Common myeloid progenitor, CD34-positive (primary cell): ENCODE results near the gene IGF2.

Experiments used
- CTCF ChIA-PET: fragments of 350-600 bp; sonication (Branson Sonifier 250); formaldehyde crosslinking; loops from one replicate; lab custom pipeline; 2021; ENCODE audit warnings: antibody characterized with exemption; lab: Charles Lee
- POLR2A ChIA-PET: fragments of 350-600 bp; sonication (Branson Sonifier 250); formaldehyde crosslinking; loops from one replicate; lab custom pipeline; 2021; ENCODE audit warnings: antibody characterized with exemption; lab: Charles Lee
- DNase-seq, 3 donors: peaks; one replicate each; pipeline versions ENCODE4 v3.0.0 to v3.0.0-alpha.2; 2013
- H3K27ac ChIP-seq, 2 experiments: 1 replicate in 1 of 2; 2 replicates in 1 of 2; pipeline ENCODE4 v1.7.0; 2013; ENCODE audit warnings: inconsistent platforms in 2 of 2, low read length in 2 of 2, mild to moderate bottlenecking in 2 of 2, low read depth in 1 of 2, moderate library complexity in 1 of 2; ENCODE audit not compliant: severe bottlenecking in 2 of 2, insufficient read depth in 1 of 2, poor library complexity in 1 of 2
- H3K27me3 ChIP-seq, 5 experiments: replicated peaks in 2 of 5; 1 replicate in 3 of 5; 2 replicates in 2 of 5; pipeline versions ENCODE4 v1.6.1 to v1.7.0; 2013; ENCODE audit warnings: low read length in 4 of 5, mild to moderate bottlenecking in 2 of 5, moderate library complexity in 2 of 5, inconsistent platforms in 1 of 5; ENCODE audit not compliant: insufficient read depth in 5 of 5, control insufficient read depth in 4 of 5
- H3K36me3 ChIP-seq, 4 experiments: 1 replicate in 2 of 4; 2 replicates in 2 of 4; pipeline versions ENCODE4 v1.6.1 to v1.7.0; 2013; ENCODE audit warnings: low read length in 3 of 4, control low read depth in 1 of 4, mild to moderate bottlenecking in 1 of 4; ENCODE audit not compliant: control insufficient read depth in 4 of 4, insufficient read depth in 4 of 4
- H3K4me1 ChIP-seq, 4 experiments: 1 replicate in 3 of 4; 2 replicates in 1 of 4; pipeline versions ENCODE4 v1.6.1 to v1.7.1; 2013; ENCODE audit warnings: low read length in 3 of 4, mild to moderate bottlenecking in 3 of 4, control low read depth in 1 of 4, inconsistent platforms in 1 of 4, moderate library complexity in 1 of 4; ENCODE audit not compliant: control insufficient read depth in 4 of 4, insufficient read depth in 4 of 4; ENCODE audit errors: control extremely low read depth in 1 of 4
- H3K4me3 ChIP-seq, 7 experiments: 1 replicate in 4 of 7; 2 replicates in 3 of 7; pipeline versions ENCODE4 v1.5.1 to v1.7.0; 2013; ENCODE audit warnings: mild to moderate bottlenecking in 7 of 7, low read length in 6 of 7, moderate library complexity in 6 of 7, inconsistent platforms in 2 of 7, low read depth in 2 of 7, control low read depth in 1 of 7; ENCODE audit not compliant: insufficient read depth in 4 of 7, control insufficient read depth in 1 of 7; ENCODE audit errors: extremely low read depth in 1 of 7
- H3K9me3 ChIP-seq, 5 experiments: 1 replicate in 4 of 5; 2 replicates in 1 of 5; pipeline versions ENCODE4 v1.6.1 to v1.7.1; 2013; ENCODE audit warnings: low read length in 4 of 5, mild to moderate bottlenecking in 2 of 5, inconsistent platforms in 1 of 5, low read depth in 1 of 5, moderate library complexity in 1 of 5; ENCODE audit not compliant: control insufficient read depth in 4 of 5, insufficient read depth in 2 of 5; ENCODE audit errors: control extremely low read depth in 1 of 5
- WGBS: methylation state at CpG from one replicate; pipeline ENCODE4 v1.1.5; 2013; ENCODE audit not compliant: insufficient coverage; 5-methylcytosine and 5-hydroxymethylcytosine counted together

The IGF2 gene

GRCh38 chr11:2136209-2136951, 2.8 kb downstream of the IGF2 start:
- ChIA-PET POLR2A (no interaction called here), CTCF (interaction anchor here (1.0 to 2.7 kb wide), 3 partner anchors 14 to 99 kb away, joined by 4 to 7 read pairs (median 5); no protein-coding TSS in a partner anchor)
- Histone ChIP-seq H3K36me3 (no peaks in the 10 kb centered on the region), H3K4me3 (no peak overlapping the region), H3K27ac (no peak overlapping the region), H3K4me1 (peaks cover 0 to 23% (median 9%) of the 10 kb centered on the region in 4 experiments), H3K9me3 (no peaks in the 10 kb centered on the region), H3K27me3 (peaks cover 6 to 96% (median 27%) of the 10 kb centered on the region in 5 experiments)
- DNase-seq, result peak in 1 of 3 donors; percentile 35
- 40% methylated on average over 20 of the region's 24 CpGs for WGBS

- DNase-seq, result no peak
- POLR2A ChIA-PET, result no interaction called here
- H3K9me3 ChIP-seq, result no peaks in the 10 kb centered on the region
- H3K27me3 ChIP-seq, result peaks cover 0 to 93% (median 20%) of the 10 kb centered on the region in 5 experiments
- no peaks in the 10 kb centered on the region for H3K36me3 ChIP-seq
- H3K27ac ChIP-seq, result no peak overlapping the region
- CTCF ChIA-PET, result interaction anchor here (1.0 to 2.7 kb wide), 3 partner anchors 13 to 99 kb away, joined by 4 to 7 read pairs (median 5); no protein-coding TSS in a partner anchor
- H3K4me1 ChIP-seq, result peaks cover 0 to 22% (median 9%) of the 10 kb centered on the region in 4 experiments
- WGBS, result 96% methylated on average over 12 of the region's 14 CpGs
- no peak overlapping the region for H3K4me3 ChIP-seq
Measured at GRCh38 chr11:2135648-2136201, 3.5 kb downstream of the IGF2 start.

- WGBS, result 90% methylated on average over 22 of the region's 26 CpGs
- H3K4me3 ChIP-seq, result no peak overlapping the region
- peaks cover 0 to 19% (median 7%) of the 10 kb centered on the region in 4 experiments for H3K4me1 ChIP-seq
- ChIA-PET POLR2A (no interaction called here), CTCF (interaction anchor here (1.6 to 2.7 kb wide), 2 partner anchors 16 to 98 kb away, joined by 5 to 7 read pairs; no protein-coding TSS in a partner anchor)
- DNase-seq, result no peak
- no peaks in the 10 kb centered on the region for H3K36me3 ChIP-seq
- H3K27me3 ChIP-seq, result peaks cover 0 to 88% (median 18%) of the 10 kb centered on the region in 5 experiments
- H3K27ac ChIP-seq, result no peak overlapping the region
- no peaks in the 10 kb centered on the region for H3K9me3 ChIP-seq
Measured at GRCh38 chr11:2135018-2135569, 4.1 kb downstream of the IGF2 start.

- Histone ChIP-seq H3K27me3 (peaks cover 0 to 84% (median 18%) of the 10 kb centered on the region in 5 experiments), H3K9me3 (no peaks in the 10 kb centered on the region), H3K4me3 (no peak overlapping the region), H3K4me1 (peaks cover 0 to 15% (median 6%) of the 10 kb centered on the region in 4 experiments), H3K27ac (no peak overlapping the region), H3K36me3 (no peaks in the 10 kb centered on the region)
- no peak for DNase-seq
- ChIA-PET POLR2A (no interaction called here), CTCF (interaction anchor here (0.6 to 2.7 kb wide), 5 partner anchors 16 to 97 kb away, joined by 3 to 7 read pairs (median 5); no protein-coding TSS in a partner anchor)
- 79% methylated on average over 10 of the region's 19 CpGs for WGBS
Measured at GRCh38 chr11:2134022-2135010, 4.9 kb downstream of the IGF2 start.

- H3K27me3 ChIP-seq, result peaks cover 0 to 82% (median 18%) of the 10 kb centered on the region in 5 experiments
- H3K4me1 ChIP-seq, result peaks cover 0 to 12% (median 5%) of the 10 kb centered on the region in 4 experiments
- no peak for DNase-seq
- H3K36me3 ChIP-seq, result no peaks in the 10 kb centered on the region
- POLR2A ChIA-PET, result no interaction called here
- WGBS, result 61% methylated on average over 20 of the region's 33 CpGs
- CTCF ChIA-PET, result interaction anchor here (0.6 to 2.7 kb wide), 4 partner anchors 17 to 96 kb away, joined by 3 to 7 read pairs (median 5); no protein-coding TSS in a partner anchor
- no peak overlapping the region for H3K27ac ChIP-seq
- no peak overlapping the region for H3K4me3 ChIP-seq
- H3K9me3 ChIP-seq, result no peaks in the 10 kb centered on the region
Measured at GRCh38 chr11:2133241-2134021, 5.8 kb downstream of the IGF2 start.

GRCh38 chr11:2132874-2133240, 6.3 kb downstream of the IGF2 start:
- POLR2A ChIA-PET, result no interaction called here
- peaks cover 0 to 77% (median 18%) of the 10 kb centered on the region in 5 experiments for H3K27me3 ChIP-seq
- H3K27ac ChIP-seq, result no peak overlapping the region
- WGBS, result 49% methylated on average over 22 of the region's 24 CpGs
- DNase-seq, result peak in 1 of 3 donors; percentile 31
- no peaks in the 10 kb centered on the region for H3K36me3 ChIP-seq
- H3K4me3 ChIP-seq, result no peak overlapping the region
- peaks cover 0 to 8% (median 3%) of the 10 kb centered on the region in 4 experiments for H3K4me1 ChIP-seq
- H3K9me3 ChIP-seq, result no peaks in the 10 kb centered on the region
- CTCF ChIA-PET, result interaction anchor here (2.0 kb wide), 1 partner anchor 18 kb away, joined by 5 read pairs; no protein-coding TSS in a partner anchor
